GM20431 (cell line): Measurements from ENCODE around the gene RXRA.

ENCODE experiments used
- in situ Hi-C: fragments of 300-500 bp; cut with MseI, MboI; formaldehyde crosslinking; loops from one replicate; pipeline ENCODE4 v1.15.0; 2020; ENCODE audit warnings: low sequenced_read_pairs; ENCODE audit not compliant: unreplicated experiment

Gene RXRA

GRCh38 chr9:134422301-134423090 lies 96.2 kb downstream of the RXRA start:
- in situ Hi-C loops: no loop called here

GRCh38 chr9:134423166-134423565 lies 96.9 kb downstream of the RXRA start:
- in situ Hi-C loops: no loop called here

DNA sequence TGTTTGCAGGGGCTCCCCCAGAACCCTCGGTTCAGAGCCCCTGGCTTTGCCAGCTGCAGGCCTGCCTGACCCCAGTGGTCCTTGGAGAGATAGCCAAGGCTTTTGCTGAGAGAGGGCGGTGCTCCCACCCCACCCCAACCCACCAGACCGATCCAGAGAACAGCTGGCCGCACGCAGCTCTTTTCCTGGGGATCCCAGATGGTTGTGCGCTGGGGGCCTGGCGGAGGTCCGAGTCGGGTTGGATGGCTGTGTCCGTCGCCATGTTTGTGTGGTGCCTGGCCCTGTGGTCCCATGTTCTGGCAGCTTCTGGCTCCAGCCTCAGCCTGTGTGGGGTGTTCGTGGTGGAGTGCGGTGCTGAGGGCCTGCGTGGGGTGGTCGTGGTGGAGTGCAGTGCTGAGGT lies 97.5 kb downstream of the RXRA start:
- in situ Hi-C loops: no loop called here

- in situ Hi-C loops: no loop called here
Measured at GRCh38 chr9:134424818-134425217, 98.6 kb downstream of the RXRA start.

- in situ Hi-C loops: no loop called here
Measured at GRCh38 chr9:134425401-134425800, 99.1 kb downstream of the RXRA start.

DNA sequence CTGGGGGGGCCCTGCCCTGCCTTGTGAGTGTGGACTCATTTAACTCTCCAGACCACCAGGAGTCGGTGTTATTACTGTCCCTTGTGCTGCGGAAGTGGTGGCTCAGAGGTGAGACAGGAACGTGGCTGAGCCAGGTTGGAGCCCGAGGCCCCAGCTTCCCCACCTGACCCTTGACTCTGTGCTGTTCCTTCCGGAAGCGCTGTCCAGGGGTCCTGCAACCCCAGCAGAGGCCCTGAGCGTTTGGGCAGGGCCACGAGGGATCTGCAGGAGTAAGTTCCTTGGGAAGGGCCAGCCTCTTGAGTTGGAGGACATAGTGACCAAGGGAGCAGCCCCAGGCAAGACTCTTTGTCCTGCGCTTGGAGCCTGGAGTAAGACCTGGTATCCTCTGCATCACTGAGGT lies 99.6 kb downstream of the RXRA start:
- in situ Hi-C loops: no loop called here

- in situ Hi-C loops: no loop called here
Measured at GRCh38 chr9:134426436-134426835, 100.2 kb downstream of the RXRA start.

DNA sequence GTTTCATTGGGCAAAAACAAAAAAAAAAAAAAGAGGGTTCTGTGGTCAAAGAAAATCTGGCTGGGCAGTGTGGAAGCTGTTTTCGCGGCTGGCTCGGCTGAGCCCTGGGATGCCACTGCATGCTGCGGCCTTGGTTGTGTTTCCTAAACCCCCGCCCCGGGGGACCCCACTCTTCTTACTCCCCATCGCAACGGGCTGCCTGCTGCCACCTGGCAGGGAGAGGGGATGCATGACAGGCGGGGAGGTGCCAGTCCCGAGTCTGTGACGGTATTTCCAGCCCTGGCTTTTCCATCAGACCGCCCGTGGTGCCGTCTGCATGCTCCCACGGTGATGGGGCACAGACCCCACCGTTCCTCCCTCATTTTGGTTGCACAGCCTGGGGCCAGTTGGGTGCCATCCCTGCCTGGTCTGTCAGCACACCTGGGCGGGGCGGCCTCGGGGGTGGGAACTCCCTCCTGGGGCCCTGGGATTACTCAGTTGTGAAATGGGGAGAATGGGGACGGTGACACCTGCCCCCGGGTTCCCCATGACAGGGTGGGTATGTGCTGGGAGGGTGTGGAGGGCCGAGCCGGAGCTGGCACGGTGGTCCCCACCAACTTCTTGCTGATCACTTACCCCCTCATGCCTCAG lies 101.0 kb downstream of the RXRA start:
- in situ Hi-C loops: no loop called here

GRCh38 chr9:134428559-134428958 lies 102.3 kb downstream of the RXRA start:
- in situ Hi-C loops: no loop called here

GRCh38 chr9:134429007-134429406 lies 102.8 kb downstream of the RXRA start:
- in situ Hi-C loops: no loop called here

GRCh38 chr9:134429481-134429880 lies 103.2 kb downstream of the RXRA start:
- in situ Hi-C loops: no loop called here

DNA sequence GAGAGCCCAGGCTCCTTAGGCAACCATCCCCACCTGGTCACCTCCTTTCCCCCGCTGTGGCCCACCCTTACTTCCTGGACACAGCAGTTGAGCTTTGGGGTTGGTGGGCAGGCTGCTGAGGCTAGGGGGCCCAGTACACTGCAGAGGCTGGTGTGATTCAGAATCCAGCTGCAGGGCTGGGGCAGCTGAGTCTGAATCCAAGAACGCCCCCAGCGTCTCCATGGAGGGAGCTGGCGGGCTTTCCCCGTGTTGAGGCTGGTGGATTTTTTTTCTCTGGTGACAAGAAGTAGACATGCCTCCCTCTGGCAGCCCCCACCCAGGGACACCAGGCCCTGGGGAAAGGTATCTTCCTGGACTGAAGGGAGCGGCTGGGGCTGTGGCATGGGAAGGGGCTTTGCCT lies 104.8 kb downstream of the RXRA start:
- in situ Hi-C loops: no loop called here

DNA sequence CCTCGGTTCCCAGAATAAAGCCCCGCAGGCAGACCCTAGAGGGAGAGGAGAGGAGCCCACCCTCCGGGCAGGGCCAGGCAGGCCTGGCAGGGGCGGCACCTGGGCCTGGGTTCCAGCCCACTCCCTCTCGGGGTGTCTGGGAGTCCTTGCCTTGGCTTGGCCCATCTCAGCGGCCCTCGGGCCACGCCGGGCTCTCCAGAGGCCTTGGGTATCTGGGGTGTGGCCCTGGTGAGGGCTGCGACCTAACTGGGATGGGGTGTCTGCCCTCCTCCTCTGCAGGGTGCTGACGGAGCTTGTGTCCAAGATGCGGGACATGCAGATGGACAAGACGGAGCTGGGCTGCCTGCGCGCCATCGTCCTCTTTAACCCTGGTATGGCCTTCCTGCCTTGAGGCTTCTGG lies 105.4 kb downstream of the RXRA start:
- in situ Hi-C loops: no loop called here

DNA sequence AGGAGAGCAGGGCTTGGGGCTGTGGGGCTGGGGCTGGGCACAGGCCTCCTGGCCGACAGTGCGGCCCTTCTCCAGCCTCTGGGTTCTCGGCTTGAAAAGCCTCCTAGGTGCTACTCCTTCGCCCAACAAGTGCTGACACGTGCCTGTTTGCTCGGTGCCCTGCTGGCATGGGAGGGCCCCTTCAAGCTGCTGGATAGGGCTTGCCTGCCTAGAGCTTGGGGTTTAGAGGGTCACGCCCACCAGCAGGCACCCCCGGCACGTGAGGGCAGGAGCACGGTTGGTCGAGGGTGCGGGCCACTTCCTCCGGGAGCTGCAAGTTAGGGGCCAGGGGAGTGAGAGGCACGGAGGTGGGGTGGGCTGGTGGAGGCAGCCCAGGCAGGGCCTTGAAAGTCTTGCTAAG lies 106.2 kb downstream of the RXRA start:
- in situ Hi-C loops: no loop called here

DNA sequence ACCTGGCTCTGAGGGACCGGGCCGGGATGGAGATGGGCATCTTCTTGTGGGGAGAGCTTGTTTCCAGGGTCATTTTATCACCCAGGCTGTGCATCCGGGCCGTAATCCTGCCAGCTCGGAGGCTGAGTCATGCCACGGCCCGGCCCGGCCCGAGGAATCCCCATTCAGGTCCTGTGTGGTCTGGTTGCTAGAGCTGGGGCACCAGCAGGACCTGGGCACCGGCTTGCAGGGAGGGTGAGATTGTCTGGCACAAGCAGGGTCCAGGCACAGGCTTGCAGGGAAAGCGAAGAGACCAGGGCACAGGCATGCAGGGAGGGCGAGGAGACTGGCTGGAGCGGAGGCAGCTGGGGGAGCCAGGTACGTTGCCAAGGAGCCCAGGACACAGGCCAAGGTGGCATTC lies 106.8 kb downstream of the RXRA start:
- in situ Hi-C loops: no loop called here

GRCh38 chr9:134433909-134434882 lies 107.9 kb downstream of the RXRA start:
- in situ Hi-C loops: no loop called here

DNA sequence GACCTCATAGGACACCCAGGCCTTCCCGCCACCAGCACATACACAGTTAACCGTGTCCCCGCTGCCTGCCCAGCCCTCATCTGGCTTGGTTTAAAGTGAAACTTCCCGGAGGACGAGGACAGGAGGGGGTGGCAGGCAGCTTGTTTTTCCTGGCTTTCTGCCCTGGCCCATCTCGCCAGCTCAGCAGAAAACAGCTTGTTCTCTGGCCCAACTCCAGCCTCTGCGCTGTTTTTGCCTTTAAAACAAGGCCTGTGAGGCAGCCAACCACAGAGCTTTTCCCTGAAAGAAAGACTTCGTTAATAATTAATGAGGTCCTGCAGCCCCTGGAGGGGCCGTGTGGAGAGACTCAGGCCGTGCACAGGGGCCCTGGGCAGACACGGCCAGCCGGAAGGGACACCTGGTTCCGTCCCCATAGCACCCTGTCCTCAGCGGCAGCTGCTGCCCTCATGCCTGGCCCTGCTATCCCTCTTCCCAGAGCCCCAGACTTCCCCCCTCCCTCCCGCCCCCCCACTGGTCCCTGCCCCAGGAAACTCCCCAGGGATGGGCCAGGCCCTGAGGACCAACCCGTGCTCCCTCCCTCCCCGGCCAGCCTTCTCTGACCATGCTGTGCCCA lies 108.7 kb downstream of the RXRA start:
- in situ Hi-C loops: no loop called here

GRCh38 chr9:134435550-134436378 lies 109.5 kb downstream of the RXRA start:
- in situ Hi-C loops: no loop called here

DNA sequence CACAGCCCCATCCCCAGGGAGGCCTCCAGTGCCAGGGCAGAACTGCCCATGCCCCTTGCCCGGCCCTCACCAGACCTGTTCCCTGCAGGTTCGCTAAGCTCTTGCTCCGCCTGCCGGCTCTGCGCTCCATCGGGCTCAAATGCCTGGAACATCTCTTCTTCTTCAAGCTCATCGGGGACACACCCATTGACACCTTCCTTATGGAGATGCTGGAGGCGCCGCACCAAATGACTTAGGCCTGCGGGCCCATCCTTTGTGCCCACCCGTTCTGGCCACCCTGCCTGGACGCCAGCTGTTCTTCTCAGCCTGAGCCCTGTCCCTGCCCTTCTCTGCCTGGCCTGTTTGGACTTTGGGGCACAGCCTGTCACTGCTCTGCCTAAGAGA lies 110.1 kb downstream of the RXRA start:
- in situ Hi-C loops: no loop called here

DNA sequence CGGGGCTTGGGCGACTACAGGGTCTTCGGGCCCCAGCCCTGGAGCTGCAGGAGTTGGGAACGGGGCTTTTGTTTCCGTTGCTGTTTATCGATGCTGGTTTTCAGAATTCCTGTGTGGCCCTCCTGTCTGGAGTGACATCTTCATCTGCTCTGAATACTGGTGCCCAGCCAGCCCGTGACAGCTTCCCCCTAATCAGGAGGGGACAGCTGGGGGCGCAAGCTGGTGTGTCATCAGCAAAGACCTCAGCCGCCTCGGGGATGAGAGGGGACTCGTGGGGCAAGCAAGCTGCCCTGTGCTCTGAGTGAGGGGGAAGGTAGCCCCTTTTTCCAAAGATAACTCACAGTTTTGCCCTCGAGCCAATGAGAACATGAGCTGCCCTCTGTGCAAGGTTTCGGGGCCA lies 110.7 kb downstream of the RXRA start:
- in situ Hi-C loops: no loop called here
